ENCODE measurements around the gene SCFD2.

DNA sequence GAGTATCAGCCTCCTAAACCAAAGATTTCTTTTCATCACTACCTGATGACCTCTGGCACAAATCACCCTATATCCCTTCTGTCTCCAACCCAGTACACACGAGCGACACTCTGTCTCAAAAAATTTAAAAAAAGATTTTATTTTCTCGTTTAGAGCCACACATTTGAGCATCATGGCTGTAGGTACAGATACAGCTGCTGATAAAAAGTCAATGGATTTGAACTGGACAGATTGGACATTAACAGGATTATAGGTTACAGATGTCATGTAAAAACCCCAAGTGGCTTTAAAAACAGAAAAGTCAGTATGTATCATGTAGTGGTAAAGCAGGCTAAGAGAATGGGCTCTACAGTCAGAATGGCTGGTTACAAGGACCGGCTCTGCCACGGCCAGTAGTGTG, 171.1 kb downstream of the SCFD2 start:
- TF ChIP-seq, protein P1, sequence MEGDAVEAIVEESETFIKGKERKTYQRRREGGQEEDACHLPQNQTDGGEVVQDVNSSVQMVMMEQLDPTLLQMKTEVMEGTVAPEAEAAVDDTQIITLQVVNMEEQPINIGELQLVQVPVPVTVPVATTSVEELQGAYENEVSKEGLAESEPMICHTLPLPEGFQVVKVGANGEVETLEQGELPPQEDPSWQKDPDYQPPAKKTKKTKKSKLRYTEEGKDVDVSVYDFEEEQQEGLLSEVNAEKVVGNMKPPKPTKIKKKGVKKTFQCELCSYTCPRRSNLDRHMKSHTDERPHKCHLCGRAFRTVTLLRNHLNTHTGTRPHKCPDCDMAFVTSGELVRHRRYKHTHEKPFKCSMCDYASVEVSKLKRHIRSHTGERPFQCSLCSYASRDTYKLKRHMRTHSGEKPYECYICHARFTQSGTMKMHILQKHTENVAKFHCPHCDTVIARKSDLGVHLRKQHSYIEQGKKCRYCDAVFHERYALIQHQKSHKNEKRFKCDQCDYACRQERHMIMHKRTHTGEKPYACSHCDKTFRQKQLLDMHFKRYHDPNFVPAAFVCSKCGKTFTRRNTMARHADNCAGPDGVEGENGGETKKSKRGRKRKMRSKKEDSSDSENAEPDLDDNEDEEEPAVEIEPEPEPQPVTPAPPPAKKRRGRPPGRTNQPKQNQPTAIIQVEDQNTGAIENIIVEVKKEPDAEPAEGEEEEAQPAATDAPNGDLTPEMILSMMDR (IDR thresholded peaks at IDR 0.05; ENCODE audit: low read depth, low read length, missing input control), result no peak
- no peak for TF ChIP-seq JUND (IDR thresholded peaks at IDR 0.05)
- TF ChIP-seq TAF1 (conservative IDR thresholded peaks at IDR 0.05), result no peak
- no peak for TF ChIP-seq NR2F2 (IDR thresholded peaks at IDR 0.05)
- TF ChIP-seq GABPA (IDR thresholded peaks at IDR 0.05 in 1 of 2, conservative IDR thresholded peaks at IDR 0.05 in 1 of 2), result no peak
- no peak for TF ChIP-seq EGR1 (IDR thresholded peaks at IDR 0.05; ENCODE audit: low read depth in 2 of 2)
